ENCODE data around the gene HHIP.

The HHIP gene

GRCh38 chr4:144695721-144696120, 49.8 kb downstream of the HHIP start:
- no peaks in the 10 kb centered on the region for H3K27me3 ChIP-seq
- no peaks in the 10 kb centered on the region for H3K9me3 ChIP-seq
- H3K4me1 ChIP-seq, result no peaks in the 10 kb centered on the region
- DNase-seq, result no peak
- H3K4me3 ChIP-seq (ENCODE audit: low read depth, low read length), result no peak overlapping the region
- no peak for TF ChIP-seq CTCF (IDR thresholded peaks at IDR 0.05; ENCODE audit: low read depth, low read length)
- no peaks in the 10 kb centered on the region for H3K36me3 ChIP-seq

- Histone ChIP-seq H3K9me3 (no peaks in the 10 kb centered on the region), H3K36me3 (no peaks in the 10 kb centered on the region), H3K4me3 (ENCODE audit: low read depth, low read length) (no peak overlapping the region), H3K27me3 (no peaks in the 10 kb centered on the region), H3K4me1 (no peaks in the 10 kb centered on the region)
- DNase-seq, result no peak
- TF ChIP-seq CTCF (IDR thresholded peaks at IDR 0.05; ENCODE audit: low read depth, low read length), result no peak
Measured at GRCh38 chr4:144696376-144696775, 50.4 kb downstream of the HHIP start.

GRCh38 chr4:144699565-144699964, 53.6 kb downstream of the HHIP start:
- no peaks in the 10 kb centered on the region for H3K27me3 ChIP-seq
- DNase-seq, result no peak
- no peaks in the 10 kb centered on the region for H3K9me3 ChIP-seq
- no peaks in the 10 kb centered on the region for H3K36me3 ChIP-seq
- H3K4me3 ChIP-seq (ENCODE audit: low read depth, low read length), result no peak overlapping the region
- no peaks in the 10 kb centered on the region for H3K4me1 ChIP-seq
- no peak for TF ChIP-seq CTCF (IDR thresholded peaks at IDR 0.05; ENCODE audit: low read depth, low read length)

- H3K36me3 ChIP-seq, result no peaks in the 10 kb centered on the region
- H3K4me1 ChIP-seq, result no peaks in the 10 kb centered on the region
- no peaks in the 10 kb centered on the region for H3K9me3 ChIP-seq
- no peak for TF ChIP-seq CTCF (IDR thresholded peaks at IDR 0.05; ENCODE audit: low read depth, low read length)
- H3K4me3 ChIP-seq (ENCODE audit: low read depth, low read length), result no peak overlapping the region
- no peaks in the 10 kb centered on the region for H3K27me3 ChIP-seq
- DNase-seq, result no peak
Measured at GRCh38 chr4:144701683-144702233, 55.8 kb downstream of the HHIP start.

GRCh38 chr4:144703494-144703893, 57.5 kb downstream of the HHIP start:
- Histone ChIP-seq H3K4me3 (ENCODE audit: low read depth, low read length) (no peak overlapping the region), H3K27me3 (no peaks in the 10 kb centered on the region), H3K36me3 (no peaks in the 10 kb centered on the region), H3K9me3 (no peaks in the 10 kb centered on the region), H3K4me1 (no peaks in the 10 kb centered on the region)
- no peak for TF ChIP-seq CTCF (IDR thresholded peaks at IDR 0.05; ENCODE audit: low read depth, low read length)
- no peak for DNase-seq

- no peak for DNase-seq
- H3K4me3 ChIP-seq (ENCODE audit: low read depth, low read length), result no peak overlapping the region
- H3K27me3 ChIP-seq, result no peaks in the 10 kb centered on the region
- H3K9me3 ChIP-seq, result no peaks in the 10 kb centered on the region
- no peak for TF ChIP-seq CTCF (IDR thresholded peaks at IDR 0.05; ENCODE audit: low read depth, low read length)
- no peaks in the 10 kb centered on the region for H3K4me1 ChIP-seq
- H3K36me3 ChIP-seq, result no peaks in the 10 kb centered on the region
Measured at GRCh38 chr4:144705601-144706590, 59.9 kb downstream of the HHIP start.
